ENCODE data around the gene FHAD1. TPM values are rescaled to one million over a fixed set of nuclear protein-coding genes. Genes with fewer than 3 reads are reported as not detected.
A peak's percentile ranks its signal among the peaks of the same experiment; 100 is the strongest.

The FHAD1 gene
- total and polyA plus RNA-seq, 9 of the 15 experiments (the other 6 are each of a cell fraction or from before 2014, with no cell fraction given): 0.32 to 2.1 (median 1.5) TPM; not detected in 1

GRCh38 chr1:15261155-15262002 is 14.4 kb downstream of the FHAD1 start (continued):
- TF ChIP-seq FOXP1 (CRISPR knock-in tag; IDR thresholded peaks at IDR 0.05): no peak
- TF ChIP-seq VEZF1 (CRISPR knock-in tag; IDR thresholded peaks at IDR 0.05): no peak; the same call in 1 of the 2 replicates
- TF ChIP-seq SETDB1 (IDR thresholded peaks at IDR 0.05; ENCODE audit: low read length): peak; percentile 35
- 0 out of 2 replicates have a peak, but pooled peaks have one; percentile 47 for TF ChIP-seq E4F1 (CRISPR knock-in tag; IDR thresholded peaks at IDR 0.05; ENCODE audit: borderline replicate concordance)
- no peak for TF ChIP-seq MYBL2 (IDR thresholded peaks at IDR 0.05; ENCODE audit: low read depth)
- no peak for TF ChIP-seq MYBL2 (CRISPR knock-in tag; IDR thresholded peaks at IDR 0.05; ENCODE audit: borderline replicate concordance)
- no peak for TF ChIP-seq ZC3H11A (IDR thresholded peaks at IDR 0.05; ENCODE audit: low read depth, low read length)
- TF ChIP-seq JUN (IDR thresholded peaks at IDR 0.05; ENCODE audit: borderline replicate concordance, low read depth, low read length): peak; percentile 52; the same call in 1 of the 2 replicates
- no peak for TF ChIP-seq JUN (CRISPR knock-in tag; IDR thresholded peaks at IDR 0.05; ENCODE audit: borderline replicate concordance)
- no peak for TF ChIP-seq BCLAF1 (IDR thresholded peaks at IDR 0.05; ENCODE audit: borderline replicate concordance in 1 of 2, control insufficient read depth in 1 of 2, low read depth in 2 of 2, low read length in 1 of 2)
- TF ChIP-seq ZNF511 (CRISPR knock-in tag; IDR thresholded peaks at IDR 0.05): no peak
- TF ChIP-seq ZNF3 (CRISPR knock-in tag; IDR thresholded peaks at IDR 0.05): 0 out of 2 replicates have a peak, but pooled peaks have one; percentile 59
- no peak for TF ChIP-seq PHF21A (IDR thresholded peaks at IDR 0.05; ENCODE audit: borderline replicate concordance, low read depth)
- no peak for TF ChIP-seq ATF2 (CRISPR knock-in tag; IDR thresholded peaks at IDR 0.05)
- TF ChIP-seq TARDBP (IDR thresholded peaks at IDR 0.05): no peak

All from K562 (cell line).